ELR (cell line): ENCODE results near the gene LANCL2.
"Not testable (repeated sequence)": the region's sequence is repeated elsewhere in the genome, so short reads cannot be mapped to it uniquely, and the experiment has no call there.

Experiments
- DNase-seq: peaks from one replicate; pipeline ENCODE4 v3.0.0-alpha.2; 2015; ENCODE audit warnings: low read depth

The LANCL2 gene

GRCh38 chr7:55471594-55471993, 106.5 kb downstream of the LANCL2 start:
- not testable (repeated sequence) for DNase-seq

GRCh38 chr7:55472406-55472805, 107.3 kb downstream of the LANCL2 start:
- DNase-seq = not testable (repeated sequence)

GRCh38 chr7:55472928-55473725, 108.0 kb downstream of the LANCL2 start:
- no peak for DNase-seq

- no peak for DNase-seq
Observed at GRCh38 chr7:55473932-55474331, 108.8 kb downstream of the LANCL2 start.

- no peak for DNase-seq
Observed at GRCh38 chr7:55474944-55475854, 110.1 kb downstream of the LANCL2 start.

GRCh38 chr7:55475855-55476803, 111.0 kb downstream of the LANCL2 start:
- DNase-seq = peak; percentile 36

GRCh38 chr7:55476852-55477780, 112.0 kb downstream of the LANCL2 start:
- no peak for DNase-seq

GRCh38 chr7:55477781-55478374, 112.7 kb downstream of the LANCL2 start:
- DNase-seq = peak; percentile 93

- DNase-seq = no peak
Observed at GRCh38 chr7:55478700-55479099, 113.6 kb downstream of the LANCL2 start.

- no peak for DNase-seq
Observed at GRCh38 chr7:55481155-55481554, 116.0 kb downstream of the LANCL2 start.

- DNase-seq = no peak
Observed at GRCh38 chr7:55483046-55483445, 117.9 kb downstream of the LANCL2 start.
